ENCODE measurements around the gene ZDHHC3.

Gene ZDHHC3

GRCh38 chr3:44942202-44942921 lies 33.6 kb downstream of the ZDHHC3 start:
- H3K4me3 ChIP-seq (ENCODE audit: low read depth, low read length), result no peak overlapping the region
- TF ChIP-seq CTCF (conservative IDR thresholded peaks at IDR 0.05; ENCODE audit: low read depth, low read length), result no peak
- peak; percentile 42 for DNase-seq (ENCODE audit: low read depth)

- H3K4me3 ChIP-seq (ENCODE audit: low read depth, low read length), result no peak overlapping the region
- DNase-seq (ENCODE audit: low read depth), result peak; percentile 69
- no peak for TF ChIP-seq CTCF (conservative IDR thresholded peaks at IDR 0.05; ENCODE audit: low read depth, low read length)
These were observed 36.4 kb downstream of the ZDHHC3 start for GRCh38 chr3:44939581-44940036.

GRCh38 chr3:44932986-44933944 lies 42.7 kb downstream of the ZDHHC3 start:
- no peak for TF ChIP-seq CTCF (conservative IDR thresholded peaks at IDR 0.05; ENCODE audit: low read depth, low read length)
- no peak for DNase-seq (ENCODE audit: low read depth)
- no peak overlapping the region for H3K4me3 ChIP-seq (ENCODE audit: low read depth, low read length)

GRCh38 chr3:44932271-44932670 lies 43.7 kb downstream of the ZDHHC3 start:
- no peak overlapping the region for H3K4me3 ChIP-seq (ENCODE audit: low read depth, low read length)
- DNase-seq (ENCODE audit: low read depth), result no peak
- peak; percentile 15 for TF ChIP-seq CTCF (conservative IDR thresholded peaks at IDR 0.05; ENCODE audit: low read depth, low read length)

GRCh38 chr3:44931791-44932190 lies 44.2 kb downstream of the ZDHHC3 start:
- no peak for TF ChIP-seq CTCF (conservative IDR thresholded peaks at IDR 0.05; ENCODE audit: low read depth, low read length)
- DNase-seq (ENCODE audit: low read depth), result no peak
- H3K4me3 ChIP-seq (ENCODE audit: low read depth, low read length), result no peak overlapping the region

GRCh38 chr3:44930911-44931310 lies 45.1 kb downstream of the ZDHHC3 start:
- TF ChIP-seq CTCF (conservative IDR thresholded peaks at IDR 0.05; ENCODE audit: low read depth, low read length), result no peak
- DNase-seq (ENCODE audit: low read depth), result no peak
- no peak overlapping the region for H3K4me3 ChIP-seq (ENCODE audit: low read depth, low read length)
